Measurements from ENCODE around the gene TMEM30B.

Gene TMEM30B

GRCh38 chr14:61287196-61287595, 6.1 kb upstream of the TMEM30B start:
- no peak for TF ChIP-seq CTCF (IDR thresholded peaks at IDR 0.05)
- DNase-seq (ENCODE audit: low spot score): no peak
- Histone ChIP-seq H3K27ac (no peak overlapping the region), H3K4me3 (no peak overlapping the region)

- no peak for TF ChIP-seq CTCF (IDR thresholded peaks at IDR 0.05)
- DNase-seq (ENCODE audit: low spot score): no peak
- Histone ChIP-seq H3K27ac (no peak overlapping the region), H3K4me3 (no peak overlapping the region)
Measured at GRCh38 chr14:61285364-61285763, 4.2 kb upstream of the TMEM30B start.

- H3K4me3 ChIP-seq: no peak overlapping the region
- TF ChIP-seq CTCF (IDR thresholded peaks at IDR 0.05): no peak
Measured at GRCh38 chr14:61284001-61284400, 2.9 kb upstream of the TMEM30B start.

GRCh38 chr14:61282746-61283145, 1.6 kb upstream of the TMEM30B start:
- DNase-seq (ENCODE audit: low spot score): no peak
- no peak for TF ChIP-seq CTCF (IDR thresholded peaks at IDR 0.05)
- no peak overlapping the region for H3K4me3 ChIP-seq
- no peak overlapping the region for H3K27ac ChIP-seq

More at GRCh38 chr14:61284001-61284400, 2.9 kb upstream of the TMEM30B start:
- no peak for DNase-seq (ENCODE audit: low spot score)
- no peak overlapping the region for H3K27ac ChIP-seq

- TF ChIP-seq CTCF (IDR thresholded peaks at IDR 0.05): no peak
- no peak overlapping the region for H3K4me3 ChIP-seq
- DNase-seq (ENCODE audit: low spot score): no peak
- H3K27ac ChIP-seq: no peak overlapping the region
Measured at GRCh38 chr14:61281948-61282275, 774 bp upstream of the TMEM30B start.

GRCh38 chr14:61280526-61281185, 482 bp downstream of the TMEM30B start:
- TF ChIP-seq CTCF (IDR thresholded peaks at IDR 0.05): no peak
- Histone ChIP-seq H3K4me3 (peak overlapping the region; percentile 68), H3K27ac (peak overlapping the region; percentile 55 to 86)
- DNase-seq (ENCODE audit: low spot score): no peak

- H3K4me3 ChIP-seq: peak overlapping the region; percentile 68
- peak overlapping the region; percentile 55 to 86 for H3K27ac ChIP-seq
- no peak for DNase-seq (ENCODE audit: low spot score)
- TF ChIP-seq CTCF (IDR thresholded peaks at IDR 0.05): no peak
Measured at GRCh38 chr14:61280092-61280525, 1.0 kb downstream of the TMEM30B start.

All from coronary artery (tissue), 2 donors.